Activated T-helper 1 cell treated with Interleukin-2 at 50 U/mL for 16 hours (primary cell): Measurements from ENCODE around the gene AP3B1.

ENCODE experiments used
- DNase-seq: peaks from one replicate; pipeline ENCODE4 v3.0.0-alpha.2; 2020; ENCODE audit warnings: low read depth

The AP3B1 gene

GRCh38 chr5:78288246-78288645 lies 6.3 kb downstream of the AP3B1 start:
- DNase-seq: no peak

GRCh38 chr5:78287833-78288232 lies 6.7 kb downstream of the AP3B1 start:
- DNase-seq: no peak

DNA sequence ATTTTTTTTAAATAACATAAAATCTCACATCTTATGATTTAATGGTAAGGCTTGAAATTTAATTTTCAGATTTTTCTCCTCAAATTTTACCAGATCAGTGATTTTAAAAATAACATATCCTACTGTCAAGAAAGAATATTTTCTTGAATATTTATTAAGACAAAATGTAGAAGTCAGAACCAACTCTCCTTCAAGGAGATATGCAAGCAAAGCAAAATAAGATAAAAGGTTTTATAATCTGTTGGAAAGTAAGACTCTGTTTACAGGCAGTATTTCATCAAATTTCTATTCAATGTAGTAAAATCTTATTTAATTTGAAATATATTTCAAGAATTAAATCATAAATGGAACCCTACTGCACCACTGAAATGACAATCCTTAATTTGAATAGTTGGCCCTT lies 7.3 kb downstream of the AP3B1 start:
- DNase-seq: no peak

DNA sequence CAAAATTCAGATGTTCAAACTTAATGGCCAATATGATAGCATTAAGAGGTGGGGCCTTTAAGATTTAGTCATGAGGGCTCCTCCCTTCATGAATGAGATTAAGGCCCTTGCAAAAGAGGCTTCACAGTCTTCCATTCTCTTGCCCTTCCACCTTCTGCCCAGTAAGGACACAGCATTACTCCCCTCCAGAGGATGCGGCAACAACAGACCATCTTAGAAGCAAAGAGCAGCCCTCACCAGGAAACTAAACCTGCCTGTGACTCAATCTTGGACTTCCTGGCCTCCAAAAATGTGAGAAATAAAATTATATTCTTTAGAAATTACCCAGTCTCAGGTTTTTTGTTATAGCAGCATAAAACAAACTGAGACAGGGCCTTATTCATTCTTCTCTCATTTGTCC lies 8.2 kb downstream of the AP3B1 start:
- no peak for DNase-seq

- no peak for DNase-seq
These were observed 10.7 kb downstream of the AP3B1 start for GRCh38 chr5:78283802-78284201.

- DNase-seq: no peak
These were observed 11.4 kb downstream of the AP3B1 start for GRCh38 chr5:78283105-78283504.

DNA sequence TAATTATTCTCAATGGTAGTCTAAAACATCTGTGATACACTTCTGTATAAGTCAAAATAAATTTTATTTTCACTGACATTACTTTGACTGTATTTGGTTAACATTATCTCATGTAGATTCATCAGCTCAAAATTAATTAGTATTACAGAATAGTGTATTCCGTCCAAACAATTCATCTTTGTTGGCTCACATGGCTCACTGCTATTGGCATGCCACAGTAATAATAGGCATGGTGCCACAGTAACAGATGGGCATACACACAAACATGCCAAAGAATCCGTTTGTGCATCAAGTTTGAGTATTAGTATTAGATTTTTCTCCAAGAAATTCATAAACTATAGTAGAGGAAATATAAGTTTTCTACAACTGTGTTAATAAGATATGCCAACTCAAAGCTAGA lies 14.2 kb downstream of the AP3B1 start:
- DNase-seq: no peak

DNA sequence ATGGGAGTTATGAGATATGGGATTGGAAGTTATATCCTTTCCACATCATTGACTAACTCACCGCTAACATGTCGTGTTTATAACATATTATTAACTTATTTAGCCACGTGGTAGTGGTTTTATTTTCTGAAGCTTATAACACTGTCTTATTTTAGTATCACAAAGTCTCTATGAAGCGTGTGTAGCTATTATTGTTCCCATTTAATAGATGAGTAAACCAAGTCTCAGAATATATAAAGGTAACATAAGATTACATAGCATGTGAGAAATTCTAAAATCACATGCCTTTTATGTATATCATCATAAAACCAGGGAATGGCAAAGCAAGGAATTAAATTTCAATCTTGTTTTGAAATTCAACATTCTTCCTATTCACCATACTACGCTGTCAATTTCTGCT lies 15.3 kb downstream of the AP3B1 start:
- DNase-seq: no peak

DNA sequence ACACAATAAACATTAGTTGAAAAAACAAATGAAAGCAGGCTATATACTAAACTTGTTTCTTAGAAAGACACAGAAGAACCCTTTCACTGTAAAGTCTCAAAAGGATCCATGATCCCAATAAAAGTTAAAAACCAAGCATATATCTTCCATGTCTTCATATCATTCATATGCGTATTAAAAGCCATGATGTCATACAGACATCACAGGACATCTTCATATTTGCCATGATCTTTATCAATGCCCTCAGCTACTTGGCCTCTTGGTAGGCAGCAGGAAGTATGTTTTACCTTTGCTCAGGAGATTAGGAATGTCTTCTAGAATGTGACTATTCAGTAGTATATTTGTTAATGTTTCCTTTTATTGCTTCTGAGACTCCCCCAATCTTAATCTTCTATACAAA lies 16.8 kb downstream of the AP3B1 start:
- no peak for DNase-seq

DNA sequence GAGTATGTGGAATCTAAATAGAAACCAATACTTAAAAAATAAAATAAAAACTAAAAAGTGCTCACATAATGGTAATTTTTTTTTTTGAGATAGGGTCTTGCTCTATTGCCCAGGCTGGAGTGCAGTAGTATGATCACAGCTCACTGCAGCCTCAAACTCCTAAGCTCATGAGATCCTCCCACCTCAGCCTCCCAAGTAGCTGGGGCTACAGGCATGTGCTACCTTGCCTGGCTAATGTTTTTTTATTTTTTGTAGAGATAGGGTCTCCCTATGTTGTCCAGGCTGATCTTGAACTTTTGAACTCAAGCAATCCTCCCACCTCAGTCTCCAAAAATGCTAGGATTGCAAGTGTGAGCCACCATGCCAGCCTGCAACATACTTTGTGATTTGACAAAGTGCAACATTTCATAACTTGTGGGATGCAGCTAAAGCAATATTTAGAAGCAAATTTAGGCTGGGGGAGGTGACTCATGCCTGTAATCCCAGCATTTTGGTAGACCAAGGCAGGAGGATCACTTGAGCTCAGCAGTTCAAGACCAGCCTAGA lies 18.4 kb downstream of the AP3B1 start:
- no peak for DNase-seq

DNA sequence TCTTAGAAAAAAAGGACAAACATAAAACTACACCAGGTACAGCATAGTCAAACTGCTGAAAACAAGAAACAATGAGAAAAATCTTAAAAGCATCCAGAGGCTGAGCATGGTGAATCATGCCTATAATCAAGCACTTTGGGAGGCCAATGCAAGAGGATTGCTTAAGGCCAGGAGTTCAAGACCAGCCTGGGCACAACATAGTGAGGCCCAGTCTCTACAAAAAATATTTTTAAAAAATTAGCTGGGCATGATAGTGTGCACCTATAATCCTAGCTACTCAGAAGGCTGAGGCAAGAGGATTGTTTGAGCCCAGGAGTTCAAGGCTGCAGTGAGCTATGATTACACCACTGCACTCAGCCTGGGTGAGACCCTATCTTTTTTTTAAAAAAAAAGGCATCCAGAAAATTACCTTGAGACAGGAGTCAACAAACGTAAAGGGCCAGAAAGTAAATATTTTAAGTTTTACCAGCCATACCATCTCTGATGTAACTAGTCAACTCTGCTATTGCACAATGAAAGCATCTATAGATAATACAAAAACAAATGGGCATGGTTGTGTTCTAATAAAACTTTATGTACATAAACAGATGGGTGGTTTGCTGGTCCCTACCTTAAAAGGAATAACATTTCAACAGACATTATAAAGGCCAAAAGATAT lies 19.8 kb downstream of the AP3B1 start:
- no peak for DNase-seq

DNA sequence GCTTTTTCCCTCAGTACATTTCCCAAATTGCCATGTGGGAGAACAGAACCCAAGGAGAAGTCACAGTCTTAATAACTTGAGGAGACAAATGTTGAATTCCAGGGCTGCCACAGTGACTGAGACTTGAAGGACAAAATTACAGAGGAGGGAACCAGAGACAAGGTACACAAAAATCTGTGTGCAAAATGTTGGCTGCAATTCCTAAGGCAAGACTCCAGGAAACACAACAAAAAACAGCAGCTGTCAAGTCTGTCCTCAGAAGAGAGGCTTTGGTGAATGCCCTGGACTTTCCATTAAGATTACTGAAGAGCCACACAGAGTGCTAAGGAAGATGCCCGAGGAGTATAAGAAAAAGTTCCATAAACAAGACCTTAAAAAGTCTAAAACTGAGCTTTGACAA lies 21.1 kb downstream of the AP3B1 start:
- no peak for DNase-seq

- DNase-seq: no peak
These were observed 22.7 kb downstream of the AP3B1 start for GRCh38 chr5:78271766-78272165.

DNA sequence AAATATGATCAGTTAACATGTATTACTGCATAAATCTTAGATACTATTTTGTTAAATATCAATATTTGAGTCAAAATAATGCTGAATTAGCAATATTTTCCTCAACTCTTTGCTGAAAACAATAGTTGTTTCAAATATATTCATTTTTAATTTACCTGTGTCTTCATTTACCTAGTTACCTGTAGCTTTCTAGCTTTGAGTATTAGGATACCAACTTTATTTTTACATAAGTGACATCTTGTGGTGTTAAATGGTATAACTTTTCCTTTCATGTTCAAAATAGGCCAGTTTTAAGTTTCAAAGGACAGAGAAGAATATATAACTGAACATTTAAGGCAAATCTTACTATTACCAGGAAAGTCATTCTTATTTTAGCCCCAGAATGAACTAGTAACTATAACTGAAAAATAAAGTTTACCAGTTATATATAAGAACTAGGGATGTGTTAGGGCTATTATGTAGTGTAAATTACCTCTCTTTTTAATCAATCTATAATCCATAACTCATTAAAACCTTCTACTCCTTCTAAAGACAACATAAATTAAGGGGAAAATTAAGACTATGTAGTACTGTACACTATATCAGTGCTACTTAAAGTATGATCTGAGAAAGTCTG lies 25.3 kb downstream of the AP3B1 start:
- DNase-seq: no peak

- no peak for DNase-seq
These were observed 26.1 kb downstream of the AP3B1 start for GRCh38 chr5:78268356-78268755.

GRCh38 chr5:78265163-78265562 lies 29.3 kb downstream of the AP3B1 start:
- DNase-seq: no peak

DNA sequence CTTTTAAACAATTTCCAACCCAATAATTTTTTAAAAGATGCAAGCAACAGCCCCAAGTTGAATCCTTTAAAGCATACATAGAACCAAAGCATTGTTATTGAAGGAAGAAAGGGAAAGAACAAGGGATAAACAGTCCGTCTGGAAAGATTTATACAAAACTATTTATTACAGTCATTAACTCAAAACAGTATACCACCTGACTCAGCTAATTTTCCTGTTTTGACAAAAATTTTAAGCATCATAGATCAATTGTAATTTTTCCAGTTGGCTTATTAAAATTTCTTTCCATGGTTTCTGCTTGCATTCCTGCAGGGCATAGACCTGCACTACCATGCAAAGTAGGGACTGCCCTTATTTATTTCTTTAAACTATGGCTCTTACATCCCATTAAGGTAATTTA lies 29.9 kb downstream of the AP3B1 start:
- no peak for DNase-seq

DNA sequence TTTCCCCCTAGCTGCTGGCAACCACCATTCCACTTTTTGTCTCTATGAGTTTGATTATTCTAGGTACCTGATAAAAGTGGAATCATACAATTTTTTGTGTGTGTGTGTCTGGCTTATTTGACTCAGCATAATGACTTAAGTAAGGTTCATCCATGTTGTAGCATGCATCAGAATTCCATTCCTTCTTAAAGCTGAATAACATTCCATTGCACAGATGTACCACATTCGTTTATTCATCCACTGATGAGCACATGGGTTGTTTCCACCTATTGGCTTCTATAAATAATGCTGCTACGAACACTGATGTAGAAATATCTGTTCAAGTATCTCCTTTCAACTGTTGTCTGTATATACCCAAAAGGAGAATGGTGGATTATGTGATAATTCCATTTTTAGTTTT lies 33.7 kb downstream of the AP3B1 start:
- no peak for DNase-seq

DNA sequence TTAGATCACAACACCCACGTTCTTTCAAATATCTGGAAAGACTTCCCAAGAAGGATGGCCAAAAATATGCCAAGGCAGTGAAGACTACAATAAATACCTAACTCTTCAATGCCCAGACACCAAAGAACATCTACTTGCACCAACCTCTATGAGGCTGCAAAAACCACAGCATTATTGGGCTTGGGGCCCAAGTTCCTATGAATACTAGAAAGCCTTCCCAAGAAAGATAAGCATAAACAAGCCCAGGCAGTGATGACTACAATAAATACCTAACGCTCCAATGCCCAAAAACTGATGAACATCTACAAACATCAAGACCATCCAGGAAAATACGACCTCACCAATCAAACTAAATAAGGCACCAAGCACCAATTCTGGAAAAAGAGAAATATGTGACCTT lies 41.3 kb downstream of the AP3B1 start:
- DNase-seq: no peak

DNA sequence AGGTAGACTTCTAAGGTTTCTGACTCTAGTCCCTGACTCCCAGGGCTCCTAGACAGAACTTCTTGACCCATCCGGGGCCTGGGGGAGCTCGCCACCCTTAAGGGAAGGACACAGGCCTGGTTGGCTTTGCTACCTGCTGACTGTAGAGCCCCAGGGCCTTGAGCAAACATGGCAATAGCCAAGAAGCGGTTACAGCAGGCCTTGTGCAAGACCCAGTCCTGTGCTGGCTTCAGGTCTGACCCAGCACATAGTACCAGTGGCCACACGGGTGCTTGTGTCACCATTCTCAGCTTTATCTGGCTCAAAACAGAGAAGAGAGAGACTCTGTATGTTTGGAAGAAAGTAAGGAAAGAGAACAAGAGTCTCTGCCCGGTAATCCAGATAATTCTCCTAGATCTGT lies 41.8 kb downstream of the AP3B1 start:
- DNase-seq: no peak

DNA sequence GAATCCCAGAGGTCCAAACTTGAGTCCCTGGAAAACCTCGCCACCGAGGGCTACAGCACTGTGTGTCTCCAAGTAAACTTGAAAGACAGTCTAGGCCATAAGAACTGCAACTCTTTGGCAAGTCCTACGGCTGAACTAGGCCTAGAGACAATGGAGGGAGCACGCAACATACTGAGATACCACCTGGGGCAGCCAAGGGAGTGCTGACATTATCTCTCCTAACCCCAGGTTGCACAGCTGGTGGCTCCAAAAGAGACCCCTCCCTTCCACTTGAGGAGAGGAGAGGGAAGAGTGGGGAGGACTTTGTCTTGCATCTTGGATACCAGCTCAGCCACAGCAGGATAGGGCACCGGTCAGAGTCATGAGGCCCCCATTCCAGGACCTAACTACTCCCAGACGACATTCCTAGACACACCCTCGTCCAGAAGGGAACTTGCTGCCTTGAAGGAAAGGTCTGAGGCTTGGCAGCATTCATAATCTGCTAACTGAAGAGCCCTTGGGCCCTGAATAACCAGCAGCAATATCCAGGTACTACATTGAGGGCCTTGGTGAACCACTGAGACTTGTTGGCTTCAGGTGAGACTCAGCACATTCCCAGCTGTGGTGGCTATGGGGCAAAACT lies 42.7 kb downstream of the AP3B1 start:
- no peak for DNase-seq

- no peak for DNase-seq
These were observed 49.4 kb downstream of the AP3B1 start for GRCh38 chr5:78245136-78245535.

- no peak for DNase-seq
These were observed 50.9 kb downstream of the AP3B1 start for GRCh38 chr5:78243639-78244038.

DNA sequence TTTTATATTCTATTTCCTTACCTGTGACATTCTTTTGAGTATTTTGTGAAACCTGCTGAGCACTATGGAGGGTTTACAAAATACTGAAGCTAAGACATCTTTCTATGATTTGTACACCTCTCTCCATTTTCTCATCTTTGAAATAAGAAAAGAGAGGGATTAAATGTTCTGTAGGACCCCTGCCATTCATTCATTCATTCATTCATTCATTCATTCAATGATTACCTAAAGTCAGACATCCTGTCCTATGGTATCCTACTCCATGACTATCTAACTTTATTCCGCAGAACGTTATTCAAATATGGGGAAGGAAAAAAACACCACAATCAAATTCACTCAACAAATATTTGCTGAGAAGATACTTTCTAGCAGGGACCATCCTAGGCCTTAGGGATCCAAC lies 51.4 kb downstream of the AP3B1 start:
- no peak for DNase-seq
